Measurements from ENCODE around the gene HLA-DQB1. TPM values are rescaled to one million over a fixed set of nuclear protein-coding genes. Genes with fewer than 3 reads are reported as not detected.
A peak's percentile ranks its signal among the peaks of the same experiment; 100 is the strongest.

Gene HLA-DQB1
- total RNA-seq, 4 donors from 2014 or later, result 1.6 to 9.4 (median 3.7) TPM

- Histone ChIP-seq H3K9me3 (no peaks in the 10 kb centered on the region), H3K27me3 (no peaks in the 10 kb centered on the region), H3K4me1 (no peaks in the 10 kb centered on the region), H3K4me3 (no peak overlapping the region), H3K27ac (no peak overlapping the region), H3K36me3 (no peaks in the 10 kb centered on the region)
- 47% methylated on average over 6 of the region's 6 CpGs for WGBS
- TF ChIP-seq EP300 (IDR thresholded peaks at IDR 0.05) (no peak), POLR2AphosphoS5 (IDR thresholded peaks at IDR 0.05) (no peak), POLR2A (IDR thresholded peaks at IDR 0.05) (no peak)
- TF ChIP-seq, protein P1, sequence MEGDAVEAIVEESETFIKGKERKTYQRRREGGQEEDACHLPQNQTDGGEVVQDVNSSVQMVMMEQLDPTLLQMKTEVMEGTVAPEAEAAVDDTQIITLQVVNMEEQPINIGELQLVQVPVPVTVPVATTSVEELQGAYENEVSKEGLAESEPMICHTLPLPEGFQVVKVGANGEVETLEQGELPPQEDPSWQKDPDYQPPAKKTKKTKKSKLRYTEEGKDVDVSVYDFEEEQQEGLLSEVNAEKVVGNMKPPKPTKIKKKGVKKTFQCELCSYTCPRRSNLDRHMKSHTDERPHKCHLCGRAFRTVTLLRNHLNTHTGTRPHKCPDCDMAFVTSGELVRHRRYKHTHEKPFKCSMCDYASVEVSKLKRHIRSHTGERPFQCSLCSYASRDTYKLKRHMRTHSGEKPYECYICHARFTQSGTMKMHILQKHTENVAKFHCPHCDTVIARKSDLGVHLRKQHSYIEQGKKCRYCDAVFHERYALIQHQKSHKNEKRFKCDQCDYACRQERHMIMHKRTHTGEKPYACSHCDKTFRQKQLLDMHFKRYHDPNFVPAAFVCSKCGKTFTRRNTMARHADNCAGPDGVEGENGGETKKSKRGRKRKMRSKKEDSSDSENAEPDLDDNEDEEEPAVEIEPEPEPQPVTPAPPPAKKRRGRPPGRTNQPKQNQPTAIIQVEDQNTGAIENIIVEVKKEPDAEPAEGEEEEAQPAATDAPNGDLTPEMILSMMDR (IDR thresholded peaks at IDR 0.05), result no peak
- no peak for DNase-seq (ENCODE audit: low spot score in 2 of 2)
Measured at GRCh38 chr6:32641122-32641521, 25.3 kb downstream of the HLA-DQB1 start.

DNA sequence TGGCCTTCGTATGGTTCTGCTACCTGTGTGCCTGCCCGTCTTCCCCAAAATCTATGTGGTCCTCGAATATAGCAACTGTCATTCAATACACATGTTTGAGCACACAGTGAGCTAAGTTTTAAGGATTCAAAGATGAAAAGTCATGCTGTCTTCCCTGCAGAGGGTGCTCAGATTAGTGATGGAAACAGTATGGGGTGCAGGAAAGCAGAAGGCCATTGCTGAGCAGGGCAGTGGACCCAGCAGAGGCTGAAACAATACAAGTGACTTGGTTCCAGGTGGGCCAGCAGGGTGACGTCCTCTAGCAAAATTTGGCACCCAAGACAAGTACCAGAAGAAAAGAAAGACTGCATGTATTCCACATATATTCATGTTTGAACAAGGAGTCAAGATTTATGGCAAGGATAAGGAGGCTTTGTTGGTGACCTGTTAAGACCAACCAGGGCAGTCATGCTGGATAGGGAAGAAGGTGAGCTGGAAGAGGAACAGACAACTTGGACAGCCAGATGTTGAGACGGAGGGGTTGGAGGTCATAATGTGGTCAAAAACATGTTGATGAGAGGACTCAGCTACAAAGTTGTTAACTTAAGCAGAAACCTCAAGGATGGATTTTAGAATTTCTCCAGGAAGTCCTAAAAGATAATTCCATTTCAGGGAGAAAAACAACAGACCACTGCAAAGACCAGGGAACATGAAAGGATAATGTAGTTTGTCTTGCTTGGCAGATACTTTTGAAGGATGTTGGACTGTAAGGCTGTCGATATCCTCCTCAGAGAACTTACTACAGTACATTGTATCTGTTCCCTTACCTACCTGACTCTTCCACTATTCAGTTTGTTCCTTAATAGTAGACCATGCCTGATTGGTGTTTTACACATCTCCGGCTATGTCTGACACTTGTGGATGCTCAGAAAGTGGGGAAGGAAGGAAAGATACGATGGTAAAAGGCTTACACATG is 26.7 kb downstream of the HLA-DQB1 start:
- no peak for DNase-seq (ENCODE audit: low spot score in 2 of 2)
- no peaks in the 10 kb centered on the region for H3K9me3 ChIP-seq
- 55% methylated on average over 8 of the region's 8 CpGs for WGBS
- H3K27me3 ChIP-seq, result no peaks in the 10 kb centered on the region
- no peak for TF ChIP-seq POLR2A (IDR thresholded peaks at IDR 0.05)
- TF ChIP-seq, protein P1 (IDR thresholded peaks at IDR 0.05), result no peak
- no peak for TF ChIP-seq POLR2AphosphoS5 (IDR thresholded peaks at IDR 0.05)
- TF ChIP-seq EP300 (IDR thresholded peaks at IDR 0.05), result no peak
- H3K36me3 ChIP-seq, result no peaks in the 10 kb centered on the region
- H3K27ac ChIP-seq, result no peak overlapping the region
- no peak overlapping the region for H3K4me3 ChIP-seq
- no peaks in the 10 kb centered on the region for H3K4me1 ChIP-seq

GRCh38 chr6:32638532-32639219 is 27.8 kb downstream of the HLA-DQB1 start:
- 55% methylated on average over 9 of the region's 9 CpGs for WGBS
- TF ChIP-seq POLR2A (IDR thresholded peaks at IDR 0.05) (no peak), POLR2AphosphoS5 (IDR thresholded peaks at IDR 0.05) (no peak), EP300 (IDR thresholded peaks at IDR 0.05) (no peak)
- TF ChIP-seq, protein P1 (IDR thresholded peaks at IDR 0.05), result no peak
- Histone ChIP-seq H3K27me3 (no peaks in the 10 kb centered on the region), H3K27ac (no peak overlapping the region), H3K4me1 (no peaks in the 10 kb centered on the region), H3K9me3 (no peaks in the 10 kb centered on the region), H3K4me3 (no peak overlapping the region), H3K36me3 (no peaks in the 10 kb centered on the region)
- DNase-seq (ENCODE audit: low spot score in 2 of 2), result no peak

- TF ChIP-seq, protein P1 (IDR thresholded peaks at IDR 0.05), result no peak
- TF ChIP-seq POLR2A (IDR thresholded peaks at IDR 0.05) (no peak), POLR2AphosphoS5 (IDR thresholded peaks at IDR 0.05) (no peak), EP300 (IDR thresholded peaks at IDR 0.05) (no peak)
- no peaks in the 10 kb centered on the region for H3K36me3 ChIP-seq
- peak overlapping the region; percentile 1 for H3K4me3 ChIP-seq
- H3K4me1 ChIP-seq, result no peaks in the 10 kb centered on the region
- no peak overlapping the region for H3K27ac ChIP-seq
- DNase-seq (ENCODE audit: low spot score in 2 of 2), result no peak
- no peaks in the 10 kb centered on the region for H3K9me3 ChIP-seq
- WGBS, result 80% methylated on average over 3 of the region's 3 CpGs
- no peaks in the 10 kb centered on the region for H3K27me3 ChIP-seq
Measured at GRCh38 chr6:32637883-32638282, 28.6 kb downstream of the HLA-DQB1 start.
